Measurements from ENCODE around the gene MLLT3.

DNA sequence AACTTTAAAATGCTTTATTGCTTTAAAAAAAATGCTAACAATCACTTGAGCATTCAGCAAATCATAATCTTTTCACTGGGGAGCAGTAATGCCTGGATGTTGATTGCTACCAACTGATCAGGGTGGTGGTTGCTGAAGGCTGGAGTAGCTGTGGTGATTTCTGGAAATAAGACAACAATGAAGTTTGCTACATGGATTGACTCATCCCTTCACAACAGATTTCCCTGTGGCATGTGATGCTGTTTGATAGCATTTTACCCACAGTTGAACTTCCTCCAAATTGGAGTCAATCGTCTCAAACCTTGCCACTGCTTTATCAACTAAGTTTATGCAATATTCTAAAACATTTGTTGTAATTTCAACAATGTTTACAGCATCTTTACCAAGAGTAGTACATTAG, 83.3 kb downstream of the MLLT3 start:
- TF ChIP-seq EZH2 (IDR thresholded peaks at IDR 0.05; ENCODE audit: borderline replicate concordance), result no peak
- TF ChIP-seq, protein P1, sequence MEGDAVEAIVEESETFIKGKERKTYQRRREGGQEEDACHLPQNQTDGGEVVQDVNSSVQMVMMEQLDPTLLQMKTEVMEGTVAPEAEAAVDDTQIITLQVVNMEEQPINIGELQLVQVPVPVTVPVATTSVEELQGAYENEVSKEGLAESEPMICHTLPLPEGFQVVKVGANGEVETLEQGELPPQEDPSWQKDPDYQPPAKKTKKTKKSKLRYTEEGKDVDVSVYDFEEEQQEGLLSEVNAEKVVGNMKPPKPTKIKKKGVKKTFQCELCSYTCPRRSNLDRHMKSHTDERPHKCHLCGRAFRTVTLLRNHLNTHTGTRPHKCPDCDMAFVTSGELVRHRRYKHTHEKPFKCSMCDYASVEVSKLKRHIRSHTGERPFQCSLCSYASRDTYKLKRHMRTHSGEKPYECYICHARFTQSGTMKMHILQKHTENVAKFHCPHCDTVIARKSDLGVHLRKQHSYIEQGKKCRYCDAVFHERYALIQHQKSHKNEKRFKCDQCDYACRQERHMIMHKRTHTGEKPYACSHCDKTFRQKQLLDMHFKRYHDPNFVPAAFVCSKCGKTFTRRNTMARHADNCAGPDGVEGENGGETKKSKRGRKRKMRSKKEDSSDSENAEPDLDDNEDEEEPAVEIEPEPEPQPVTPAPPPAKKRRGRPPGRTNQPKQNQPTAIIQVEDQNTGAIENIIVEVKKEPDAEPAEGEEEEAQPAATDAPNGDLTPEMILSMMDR (IDR thresholded peaks at IDR 0.05; ENCODE audit: poor library complexity), result no peak
